ENCODE results near the gene RNF5. TPM values are rescaled to one million over a fixed set of nuclear protein-coding genes. Genes with fewer than 3 reads are reported as not detected.
A peak's percentile ranks its signal among the peaks of the same experiment; 100 is the strongest.

The RNF5 gene
- total RNA-seq, 4 donors from 2014 or later: 78.8 to 101 (median 88.0) TPM

DNA sequence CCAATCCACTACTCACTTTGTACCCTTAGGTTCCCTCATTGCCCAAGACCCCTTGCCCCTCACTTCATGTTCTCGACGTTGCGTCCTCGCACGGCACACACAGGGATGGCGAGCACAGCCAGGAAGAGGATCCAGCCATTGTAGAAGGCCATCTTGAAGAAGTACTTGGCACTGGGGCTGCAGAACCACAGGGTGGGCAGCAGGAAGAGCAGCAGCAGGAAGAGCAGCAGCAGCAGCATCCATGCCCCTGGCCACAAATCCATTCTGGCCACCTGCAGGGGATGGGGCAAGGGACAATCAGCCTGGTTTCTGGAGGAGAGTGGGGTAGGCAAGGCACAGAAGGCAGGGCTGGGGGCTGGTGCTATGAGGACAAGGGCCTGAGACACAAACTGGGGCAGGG lies 7.0 kb upstream of the RNF5 start:
- Histone ChIP-seq H3K9me3 (no peaks in the 10 kb centered on the region), H3K27me3 (no peaks in the 10 kb centered on the region), H3K4me1 (peaks cover 0 to 41% (median 8%) of the 10 kb centered on the region in 3 donors), H3K36me3 (peaks cover 0 to 53% of the 10 kb centered on the region in 2 donors), H3K27ac (peak overlapping the region in 1 of 4 donors; percentile 3), H3K4me3 (no peak overlapping the region)
- TF ChIP-seq POLR2A (IDR thresholded peaks at IDR 0.05) (no peak), CTCF (IDR thresholded peaks at IDR 0.05) (no peak), POLR2AphosphoS5 (IDR thresholded peaks at IDR 0.05) (no peak), EP300 (IDR thresholded peaks at IDR 0.05) (no peak)
- 95% methylated on average over 3 of the region's 6 CpGs; no CpG with 5 or more reads in 1 of the 2 donors for WGBS, 2 donors (ENCODE audit: low coverage in 1 of 2)
- no peak for ATAC-seq

DNA sequence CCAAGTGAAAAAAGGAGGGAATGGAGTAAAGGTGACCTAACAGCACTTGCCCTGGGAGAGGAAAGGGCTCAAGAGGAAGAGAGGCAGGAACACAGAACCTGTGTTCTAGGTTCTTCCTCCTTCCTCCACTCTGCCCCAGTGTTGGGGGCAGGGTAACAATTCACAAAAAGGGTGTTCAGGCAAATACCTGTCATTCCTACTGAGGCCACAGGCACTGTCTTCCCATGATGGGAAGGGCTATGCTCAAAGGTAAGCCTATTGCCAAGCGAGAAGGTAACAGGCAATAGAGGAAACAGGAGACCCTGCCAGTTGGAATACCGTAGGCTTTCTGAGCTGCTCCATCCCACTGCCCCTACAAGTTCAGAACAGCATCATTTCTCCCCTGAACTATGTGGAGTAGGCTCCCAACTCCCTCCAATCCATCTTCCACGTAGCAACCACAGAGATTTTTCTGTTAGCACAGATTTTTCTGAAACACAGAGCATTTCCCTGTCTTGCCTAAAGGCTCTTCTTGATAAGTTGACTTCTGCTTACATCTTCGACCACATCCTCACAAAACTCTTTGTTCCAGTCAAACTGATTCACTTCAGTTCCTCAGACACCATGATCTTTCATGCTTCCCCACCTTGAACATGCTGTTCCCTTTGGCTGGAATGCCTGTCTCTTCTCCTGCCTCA lies 5.0 kb upstream of the RNF5 start:
- Histone ChIP-seq H3K9me3 (no peaks in the 10 kb centered on the region), H3K36me3 (peaks cover 0 to 33% of the 10 kb centered on the region in 2 donors), H3K27ac (peak overlapping the region in 3 of 4 donors; percentile 7 to 51 (median 16)), H3K27me3 (no peaks in the 10 kb centered on the region), H3K4me1 (peaks cover 0 to 47% (median 15%) of the 10 kb centered on the region in 3 donors), H3K4me3 (no peak overlapping the region)
- TF ChIP-seq POLR2A (IDR thresholded peaks at IDR 0.05): no peak
- TF ChIP-seq POLR2AphosphoS5 (IDR thresholded peaks at IDR 0.05): no peak
- TF ChIP-seq CTCF (IDR thresholded peaks at IDR 0.05): no peak
- no peak for TF ChIP-seq EP300 (IDR thresholded peaks at IDR 0.05)
- WGBS, 2 donors (ENCODE audit: low coverage in 1 of 2): 61 to 75% methylated on average over 3 to 4 of the region's 4 CpGs
- ATAC-seq: no peak

GRCh38 chr6:32174416-32174815 lies 3.8 kb upstream of the RNF5 start:
- ATAC-seq: no peak
- Histone ChIP-seq H3K36me3 (peaks cover 0 to 21% of the 10 kb centered on the region in 2 donors), H3K27me3 (no peaks in the 10 kb centered on the region), H3K4me1 (peaks cover 0 to 55% (median 22%) of the 10 kb centered on the region in 3 donors), H3K9me3 (no peaks in the 10 kb centered on the region), H3K27ac (peak overlapping the region in 2 of 4 donors; percentile 4 to 51), H3K4me3 (no peak overlapping the region)
- WGBS, 2 donors (ENCODE audit: low coverage in 1 of 2): 70 to 85% methylated on average over 1 of the region's 1 CpG
- TF ChIP-seq POLR2A (IDR thresholded peaks at IDR 0.05) (no peak), POLR2AphosphoS5 (IDR thresholded peaks at IDR 0.05) (no peak), EP300 (IDR thresholded peaks at IDR 0.05) (no peak), CTCF (IDR thresholded peaks at IDR 0.05) (no peak)

- H3K9me3 ChIP-seq: no peaks in the 10 kb centered on the region
- no peak for ATAC-seq
- H3K36me3 ChIP-seq: peaks cover 0 to 21% of the 10 kb centered on the region in 2 donors
- WGBS, 2 donors (ENCODE audit: low coverage in 1 of 2): 8 to 25% methylated on average over 1 to 2 of the region's 2 CpGs
- peaks cover 0 to 64% (median 31%) of the 10 kb centered on the region in 3 donors for H3K4me1 ChIP-seq
- peak overlapping the region; percentile 89 to 98 (median 94) for H3K27ac ChIP-seq
- H3K27me3 ChIP-seq: no peaks in the 10 kb centered on the region
- TF ChIP-seq EP300 (IDR thresholded peaks at IDR 0.05) (no peak), CTCF (IDR thresholded peaks at IDR 0.05) (no peak), POLR2AphosphoS5 (IDR thresholded peaks at IDR 0.05) (no peak), POLR2A (IDR thresholded peaks at IDR 0.05) (no peak)
- peak overlapping the region; percentile 62 to 83 for H3K4me3 ChIP-seq
Measured at GRCh38 chr6:32175322-32175710, 2.9 kb upstream of the RNF5 start.

Measured in gastroesophageal sphincter (tissue), 4 donors.